Endothelial cell of umbilical vein (primary cell): ENCODE data around the gene NOLC1. TPM values are rescaled to one million over a fixed set of nuclear protein-coding genes. Genes with fewer than 3 reads are reported as not detected.
A peak's percentile ranks its signal among the peaks of the same experiment; 100 is the strongest.

Experiments
- BruUV-seq: library from RNA; stranded (reverse); fragments of 400-500 nt; replicated peaks from 2 replicates; lab custom pipeline; 2021; lab: Mats Ljungman, UMichigan
- CTCF ChIA-PET: fragments of 300-600, 350-600 bp; sonication (Branson Sonifier 250); formaldehyde crosslinking; loops from one replicate; lab custom pipeline; 2021; ENCODE audit warnings: antibody characterized with exemption, inconsistent platforms; lab: Charles Lee
- POLR2A ChIA-PET: fragments of 300-600, 350-600 bp; sonication (Branson Sonifier 250); formaldehyde crosslinking; loops from one replicate; lab custom pipeline; 2021; ENCODE audit warnings: antibody characterized with exemption, inconsistent platforms; lab: Charles Lee
- DNase-seq: peaks from one replicate; pipeline ENCODE4 v3.0.0-alpha.2; 2011; ENCODE audit warnings: low read depth, low spot score
- FAIRE-seq: peaks from 2 replicates; lab custom pipeline; 2011; peaks lifted over from hg19 to GRCh38; lab: Jason Lieb, UNC
- H2AFZ ChIP-seq: 2 replicates; pipeline ENCODE4 v1.6.0; 2012; ENCODE audit warnings: low read depth, low read length, control low read depth, inconsistent platforms
- H3K27ac ChIP-seq: 2 replicates; pipeline ENCODE4 v1.5.1; 2011; ENCODE audit warnings: low read depth, mild to moderate bottlenecking, control low read depth, low read length, moderate library complexity; ENCODE audit not compliant: insufficient read depth
- H3K27me3 ChIP-seq, 2 experiments: 2 replicates each; pipeline versions ENCODE4 v1.6.0 to v1.6.1; 2011; ENCODE audit warnings: low read length in 2 of 2, mixed read lengths in 1 of 2; ENCODE audit not compliant: control insufficient read depth in 2 of 2, insufficient read depth in 2 of 2
- H3K36me3 ChIP-seq, 2 experiments: 2 replicates in 1 of 2; 3 replicates in 1 of 2; pipeline ENCODE4 v1.5.1; 2011; ENCODE audit warnings: low read length in 2 of 2, mild to moderate bottlenecking in 1 of 2, moderate library complexity in 1 of 2; ENCODE audit not compliant: control insufficient read depth in 2 of 2, insufficient read depth in 2 of 2; ENCODE audit errors: extremely low read depth in 1 of 2
- H3K4me1 ChIP-seq: 3 replicates; pipeline ENCODE4 v1.5.1; 2011; ENCODE audit warnings: mild to moderate bottlenecking, low read length; ENCODE audit not compliant: control insufficient read depth, insufficient read depth; ENCODE audit errors: extremely low read depth
- H3K4me2 ChIP-seq: 2 replicates; pipeline ENCODE4 v1.6.1; 2011; ENCODE audit warnings: low read length, control low read depth, mixed read lengths; ENCODE audit not compliant: insufficient read depth
- H3K4me3 ChIP-seq, 3 experiments: fragments of 200-600 bp in 1 of 3; sonication (generic), shearing (Covaris generic) in 1 of 3; replicated peaks in 1 of 3; 2 replicates each; pipeline ENCODE4 v1.5.1; 2011 to 2016; ENCODE audit warnings: control low read depth in 3 of 3, low read length in 3 of 3, mild to moderate bottlenecking in 2 of 3, inconsistent platforms in 1 of 3, low read depth in 1 of 3, moderate library complexity in 1 of 3; ENCODE audit not compliant: insufficient read depth in 1 of 3
- H3K79me2 ChIP-seq: 2 replicates; pipeline ENCODE4 v1.6.0; 2012; ENCODE audit warnings: low read length, inconsistent platforms; ENCODE audit not compliant: control insufficient read depth, insufficient read depth
- H3K9ac ChIP-seq: replicated peaks from 2 replicates; pipeline ENCODE3; 2011; ENCODE audit warnings: low read length, control low read depth; ENCODE audit not compliant: insufficient read depth; ENCODE audit errors: extremely low read depth
- H3K9me1 ChIP-seq: replicated peaks from 3 replicates; pipeline ENCODE4 v1.6.0; 2011; ENCODE audit warnings: mild to moderate bottlenecking, low read length; ENCODE audit not compliant: control insufficient read depth, insufficient read depth; ENCODE audit errors: extremely low read depth
- H3K9me3 ChIP-seq: replicated peaks from 2 replicates; pipeline ENCODE4 v1.5.1; 2012; ENCODE audit warnings: low read length, inconsistent platforms; ENCODE audit not compliant: control insufficient read depth, insufficient read depth
- H4K20me1 ChIP-seq: replicated peaks from 2 replicates; pipeline ENCODE3; 2011; ENCODE audit warnings: mild to moderate bottlenecking, low read length; ENCODE audit not compliant: control insufficient read depth, insufficient read depth; ENCODE audit errors: extremely low read depth
- CTCF ChIP-seq, 2 donors: IDR thresholded peaks; 1 replicate in 1 of 2; 2 replicates in 1 of 2; pipeline ENCODE4 v1.5.1; 2011; ENCODE audit warnings: low read length in 2 of 2, mild to moderate bottlenecking in 2 of 2, moderate library complexity in 2 of 2, control low read depth in 1 of 2, inconsistent platforms in 1 of 2, low read depth in 1 of 2; ENCODE audit not compliant: insufficient read depth in 1 of 2; ENCODE audit errors: extremely low read depth in 1 of 2
- EZH2 ChIP-seq: IDR thresholded peaks from 2 replicates; pipeline ENCODE4 v1.6.1; 2012; ENCODE audit warnings: borderline replicate concordance, low read depth, mild to moderate bottlenecking, moderate library complexity, low read length, inconsistent platforms; ENCODE audit not compliant: severe bottlenecking
- FOS ChIP-seq: IDR thresholded peaks from 2 replicates; pipeline ENCODE4 v1.6.1; 2011; ENCODE audit warnings: mild to moderate bottlenecking, low read length, moderate library complexity, borderline replicate concordance; ENCODE audit not compliant: insufficient read depth
- GATA2 ChIP-seq: IDR thresholded peaks from 2 replicates; pipeline ENCODE4 v1.7.0; 2011; ENCODE audit warnings: low read depth, mild to moderate bottlenecking, moderate library complexity, mixed read lengths, low read length; ENCODE audit not compliant: insufficient read length, insufficient read depth
- JUN ChIP-seq: IDR thresholded peaks from 2 replicates; pipeline ENCODE4 v1.6.1; 2011; ENCODE audit warnings: borderline replicate concordance, low read depth; ENCODE audit not compliant: insufficient read length, insufficient read depth
- MYC ChIP-seq: IDR thresholded peaks from one replicate; pipeline ENCODE4 v1.6.1; 2011; ENCODE audit warnings: mild to moderate bottlenecking, low read depth, low read length
- POLR2A ChIP-seq: IDR thresholded peaks from 2 replicates; pipeline ENCODE4 v1.6.1; 2012; ENCODE audit warnings: low read depth, mild to moderate bottlenecking, control low read depth, low read length
- POLR2AphosphoS5 ChIP-seq: IDR thresholded peaks from 2 replicates; pipeline ENCODE4 v1.6.1; 2012; ENCODE audit warnings: low read depth, mild to moderate bottlenecking, control low read depth, low read length, moderate library complexity; ENCODE audit not compliant: insufficient read depth
- dilution Hi-C: fragments of 300-500 bp; cut with MboI; formaldehyde crosslinking; loops from one replicate; pipeline ENCODE4 v1.15.0; 2019; ENCODE audit warnings: low sequenced_read_pairs; ENCODE audit not compliant: extremely low pct_ligation_motif_present
- intact Hi-C: fragments of 100-400 bp; cut with micrococcal nuclease; formaldehyde crosslinking; loops from one replicate; pipeline ENCODE4 v1.10.0; 2022
- polyA plus RNA-seq, 4 experiments: library from polyadenylated mRNA; depleted of rRNA in 3 of 4; stranded (reverse) in 3 of 4; unstranded in 1 of 4; fragments of >200 nt; gene quantifications; 2 replicates each; pipeline versions ENCODE4 v1.2.1 to v1.2.3, GENCODE V29; 2011 to 2012; ENCODE audit warnings: missing spikeins in 1 of 4
- total RNA-seq: library from RNA; stranded (reverse); gene quantifications from 2 replicates; pipeline ENCODE4 v1.2.3, GENCODE V29; 2021
- TF ChIP-seq, protein P1 (sequence below): IDR thresholded peaks from 2 replicates; pipeline ENCODE4 v1.6.1; 2011; ENCODE audit not compliant: insufficient read depth, insufficient read length

Gene NOLC1
- total and polyA plus RNA-seq, 2 donors (not counting 3 experiments of a cell fraction or from before 2014, with no cell fraction given) = 32.1 to 73.1 TPM

DNA sequence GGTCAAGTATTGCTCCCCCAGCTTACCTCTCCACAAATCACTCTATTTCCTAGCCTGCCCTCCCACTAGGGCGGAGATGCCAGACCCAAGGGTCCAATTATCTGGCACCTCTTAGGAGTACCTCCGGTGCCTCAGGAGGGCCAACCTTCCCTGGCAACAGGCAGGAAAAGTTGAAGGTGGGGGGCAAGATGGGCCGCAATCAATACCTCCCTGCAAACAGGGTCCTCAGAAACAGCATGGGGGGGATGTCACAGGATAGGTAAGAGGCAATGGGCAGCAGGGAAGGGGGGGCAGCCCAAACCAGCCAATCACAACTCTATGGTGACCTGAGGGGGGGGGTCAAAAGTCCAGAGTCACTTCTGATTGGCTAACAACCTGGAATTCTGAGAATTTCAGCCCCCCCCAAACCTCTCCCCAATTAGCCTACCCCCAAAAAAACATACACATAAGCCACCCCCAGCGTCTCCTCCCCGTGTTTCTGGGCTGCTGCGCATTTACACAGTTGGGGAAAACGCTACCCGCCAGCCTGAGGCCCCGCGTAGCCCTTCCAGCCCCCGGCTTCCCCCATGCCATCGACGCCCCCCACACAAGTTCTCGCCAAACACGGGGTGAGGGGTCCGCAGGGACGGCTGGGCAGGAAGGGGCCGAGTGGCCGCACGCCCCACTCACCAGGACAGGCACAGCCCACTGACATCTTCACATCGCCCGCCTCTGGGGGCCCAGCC lies 32.6 kb upstream of the NOLC1 start:
- Histone ChIP-seq H3K4me2 (peak overlapping the region; percentile 62), H3K9me3 (no peaks in the 10 kb centered on the region), H3K27me3 (no peaks in the 10 kb centered on the region), H3K36me3 (no peaks in the 10 kb centered on the region), H3K9ac (peak overlapping the region; percentile 86), H3K27ac (peak overlapping the region; percentile 70), H4K20me1 (no peaks in the 10 kb centered on the region), H3K9me1 (no peaks in the 10 kb centered on the region), H2AFZ (peak overlapping the region; percentile 52), H3K79me2 (peaks cover 32% of the 10 kb centered on the region), H3K4me1 (peaks cover 50% of the 10 kb centered on the region), H3K4me3 (peak overlapping the region; percentile 53 to 98 (median 57))
- ChIA-PET CTCF (no interaction called here), POLR2A (no interaction called here)
- FAIRE-seq = peak; percentile 91
- TSS peak; percentile 22 for BruUV-seq
- TF ChIP-seq GATA2 (no peak), POLR2A (no peak), JUN (no peak)
- TF ChIP-seq, protein P1, sequence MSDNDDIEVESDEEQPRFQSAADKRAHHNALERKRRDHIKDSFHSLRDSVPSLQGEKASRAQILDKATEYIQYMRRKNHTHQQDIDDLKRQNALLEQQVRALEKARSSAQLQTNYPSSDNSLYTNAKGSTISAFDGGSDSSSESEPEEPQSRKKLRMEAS = no peak
- dilution Hi-C loops (no loop called here), intact Hi-C loops (loop anchor here (1.0 to 5.0 kb wide), 2 partner anchors 13 to 33 kb away; partner anchors contain the start of gene NOLC1)
- peak; percentile 72 for DNase-seq

- dilution Hi-C loops (no loop called here), intact Hi-C loops (loop anchor here (1.0 kb wide), 1 partner anchor 12 kb away; no protein-coding TSS in a partner anchor)
- ChIA-PET CTCF (interaction anchor here (0.7 kb wide), 1 partner anchor 48 kb away, joined by 3 read pairs; no protein-coding TSS in a partner anchor), POLR2A (interaction anchor here (0.5 kb wide), 1 partner anchor 36 kb away, joined by 10 read pairs; no protein-coding TSS in a partner anchor)
- H3K79me2 ChIP-seq = peaks cover 30% of the 10 kb centered on the region
- H3K4me1 ChIP-seq = peaks cover 45% of the 10 kb centered on the region
- H3K4me2 ChIP-seq = peak within 1 kb of the TSS; percentile 66
- TF ChIP-seq GATA2 = no peak
- TF ChIP-seq EZH2 = no peak
- no peak for TF ChIP-seq CTCF (IDR thresholded peaks at IDR 0.05; ENCODE audit: extremely low read depth in 1 of 2, insufficient read depth in 1 of 2, low read depth in 1 of 2, low read length in 2 of 2)
- no peak for TF ChIP-seq FOS
- TF ChIP-seq JUN = no peak
- no peak for TF ChIP-seq POLR2A
- peak; percentile 60 for TF ChIP-seq MYC
- TF ChIP-seq, protein P1 = peak; percentile 19
- peak; percentile 54 for TF ChIP-seq POLR2AphosphoS5
- no peaks in the 10 kb centered on the region for H3K9me3 ChIP-seq
- peak within 1 kb of the TSS; percentile 53 to 98 (median 57) for H3K4me3 ChIP-seq
- peak within 1 kb of the TSS; percentile 52 for H2AFZ ChIP-seq
- H3K9me1 ChIP-seq = no peaks in the 10 kb centered on the region
- H3K27me3 ChIP-seq = no peaks in the 10 kb centered on the region
- no peaks in the 10 kb centered on the region for H4K20me1 ChIP-seq
- FAIRE-seq (peak; percentile 81), DNase-seq (peak; percentile 88)
- peak within 1 kb of the TSS; percentile 86 for H3K9ac ChIP-seq
- H3K36me3 ChIP-seq = no peaks in the 10 kb centered on the region
- H3K27ac ChIP-seq = peak within 1 kb of the TSS; percentile 70
- no TSS peak for BruUV-seq
Measured at GRCh38 chr10:102120142-102120990, 31.8 kb upstream of the NOLC1 start, which contains the start of gene LDB1. Gene LDB1 (minus strand): TSS chr10:102120368. CDS start chr10:102120110, 258 bp downstream.
